Measurements from ENCODE around the gene SCN3A.

SCN3A gene

DNA sequence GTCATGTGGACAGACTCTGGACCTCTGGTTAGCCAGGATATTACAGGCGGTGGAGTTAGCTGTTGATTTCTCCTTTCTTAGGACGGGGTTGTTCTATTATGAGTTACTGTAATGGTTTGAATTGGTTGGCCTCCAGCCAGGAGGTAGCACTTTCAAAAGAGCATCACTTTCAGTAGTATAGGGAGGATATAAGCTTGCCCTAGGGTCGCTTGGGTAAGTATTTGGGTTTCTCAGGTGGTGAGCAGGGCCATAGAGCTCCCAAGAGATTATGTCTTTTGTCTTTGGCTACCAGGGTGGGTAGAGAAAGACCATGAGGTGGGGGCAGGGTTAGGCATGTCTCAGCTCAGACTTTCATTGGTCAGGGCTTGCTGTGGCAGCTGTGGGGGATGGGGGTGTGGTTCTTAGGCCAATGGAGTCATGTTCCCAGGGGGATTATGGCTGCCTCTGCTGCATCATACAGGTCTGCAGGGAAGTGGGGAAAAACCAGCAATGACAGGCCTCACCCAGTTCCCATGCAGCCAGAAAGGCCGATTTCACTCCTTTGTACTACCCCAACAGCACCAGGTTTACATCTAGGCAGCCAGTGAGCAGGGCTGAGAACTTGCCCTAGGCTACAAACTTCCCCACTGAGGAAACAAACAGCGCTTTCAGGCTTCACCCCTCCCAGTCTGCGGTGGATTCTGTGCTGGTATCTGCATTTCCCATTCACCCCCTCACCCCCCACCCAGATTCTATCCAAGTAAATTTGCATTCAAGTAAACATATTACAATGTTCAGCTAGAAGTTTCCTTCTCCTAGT is 159.1 kb downstream of the SCN3A start:
- no peak for DNase-seq

All from amniotic stem cell (primary cell).